HUDEP-2 (cell line): ENCODE measurements around the gene PTPN3.

Experiments
- DNase-seq, 76 experiments: peaks; one replicate each; lab custom pipeline; 2025; ENCODE audit not compliant: unreplicated experiment in 76 of 76; lab: John Stamatoyannopoulos, UW

The PTPN3 gene

DNA sequence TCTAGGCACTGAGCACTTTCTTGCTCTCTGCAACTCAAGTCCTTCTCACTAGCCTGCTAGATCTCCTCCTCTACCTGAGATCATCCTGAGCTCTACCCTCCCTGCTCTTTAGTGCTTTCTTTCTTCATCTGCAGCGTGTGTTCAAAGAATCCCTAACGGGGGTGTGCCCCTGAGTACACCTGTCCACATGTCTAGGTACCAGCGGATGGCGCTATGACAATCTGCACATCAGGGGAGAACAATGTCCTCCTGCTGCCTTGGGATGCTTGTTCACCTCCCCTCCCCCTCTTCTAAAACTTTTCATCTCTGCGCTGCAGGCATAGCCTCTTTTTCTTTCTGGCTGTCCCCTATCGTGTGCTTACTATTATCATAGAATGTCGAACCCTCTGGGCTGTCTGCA, 42.7 kb downstream of the PTPN3 start:
- no peak for DNase-seq

DNA sequence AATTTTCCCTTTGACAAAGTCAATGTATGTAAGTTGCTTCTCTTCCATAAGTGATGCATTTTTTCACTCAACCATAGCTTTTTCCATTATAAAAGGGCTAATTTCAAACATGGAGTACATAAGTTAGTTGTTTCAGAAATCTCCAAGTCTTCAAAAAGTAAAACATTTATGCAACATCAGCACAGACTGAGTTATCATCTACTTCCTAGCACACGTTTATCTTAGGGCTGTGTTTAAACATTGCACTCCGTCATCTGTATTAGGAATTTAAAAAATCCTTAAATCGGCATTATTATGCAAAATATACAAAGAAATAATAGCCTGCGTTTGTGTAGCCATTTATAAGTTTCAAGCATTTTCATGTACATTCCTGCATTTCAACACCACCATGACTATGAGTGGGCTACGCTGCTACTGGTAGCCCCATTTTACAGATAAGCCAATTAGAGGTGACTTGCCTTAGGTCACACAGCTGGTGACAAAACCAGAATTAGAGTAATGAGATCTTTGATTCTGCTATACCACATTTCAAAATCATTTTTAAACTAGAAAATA, 43.4 kb downstream of the PTPN3 start:
- no peak for DNase-seq

DNA sequence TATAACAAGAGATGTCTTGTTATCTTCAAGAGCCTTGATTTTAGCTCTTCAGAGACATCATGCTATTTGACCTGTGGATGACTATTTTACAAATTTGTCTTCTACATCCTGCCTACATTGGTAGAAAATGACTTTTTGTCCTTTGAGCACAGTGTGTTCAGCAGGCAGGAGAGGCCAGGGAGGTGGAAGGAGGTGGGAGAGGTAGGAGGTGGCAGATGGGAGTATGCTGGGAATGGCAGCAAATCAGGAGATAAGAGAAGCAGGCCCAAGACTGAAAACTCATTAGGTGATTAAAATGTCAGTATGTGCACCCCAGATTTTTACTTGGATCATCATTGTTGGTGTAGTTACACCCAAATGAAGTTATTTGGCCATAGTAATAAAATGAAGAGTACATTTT, 44.1 kb downstream of the PTPN3 start:
- DNase-seq, result no peak

DNA sequence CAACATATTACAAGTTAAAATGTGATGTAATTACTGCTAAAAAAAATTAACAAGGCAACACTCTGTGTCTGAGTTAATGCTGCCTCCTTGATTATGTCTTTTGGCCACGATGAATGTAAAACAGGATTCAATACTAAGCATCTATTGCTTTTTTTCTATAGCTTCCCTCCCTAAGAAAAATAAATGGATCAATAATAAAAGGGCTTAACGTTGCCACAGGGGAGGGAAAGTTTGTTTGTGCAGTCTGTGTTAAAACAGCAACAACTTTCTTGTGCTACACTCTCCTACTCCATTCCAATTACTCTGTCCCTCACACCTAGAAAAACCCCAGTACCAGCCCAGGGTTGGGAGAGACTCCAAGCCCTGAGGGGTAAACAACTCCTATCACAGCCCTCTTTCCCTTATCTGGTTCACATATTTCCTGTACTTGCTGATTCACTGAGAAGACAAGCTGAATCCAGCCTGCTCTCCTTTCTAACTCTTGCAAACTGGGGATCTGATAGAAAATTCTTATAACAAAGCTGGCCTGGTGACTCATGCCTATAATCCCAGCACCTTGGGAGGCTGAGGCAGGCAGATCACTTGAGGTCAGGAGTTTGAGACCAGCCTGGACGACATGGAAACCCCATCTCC, 44.8 kb downstream of the PTPN3 start:
- DNase-seq, result no peak

DNA sequence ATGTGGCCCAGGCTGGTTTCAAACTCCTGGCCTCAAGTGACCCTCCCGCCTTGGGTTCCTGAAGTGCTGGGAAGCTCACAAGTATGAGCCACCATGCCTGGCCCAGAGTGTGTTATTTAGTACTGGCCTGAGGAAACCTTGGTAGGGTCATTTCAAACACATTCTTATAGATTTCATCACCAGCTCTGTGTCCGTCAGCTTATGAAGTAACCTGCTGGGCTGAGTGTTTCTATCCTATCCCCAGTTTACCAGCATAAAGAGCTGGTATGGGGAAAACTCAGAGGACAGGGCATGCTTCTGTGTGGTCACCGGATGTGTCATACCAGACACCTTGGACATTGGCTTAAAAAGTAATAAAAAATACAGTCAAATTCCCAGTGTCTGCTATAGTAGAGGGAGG, 45.3 kb downstream of the PTPN3 start:
- no peak for DNase-seq

DNA sequence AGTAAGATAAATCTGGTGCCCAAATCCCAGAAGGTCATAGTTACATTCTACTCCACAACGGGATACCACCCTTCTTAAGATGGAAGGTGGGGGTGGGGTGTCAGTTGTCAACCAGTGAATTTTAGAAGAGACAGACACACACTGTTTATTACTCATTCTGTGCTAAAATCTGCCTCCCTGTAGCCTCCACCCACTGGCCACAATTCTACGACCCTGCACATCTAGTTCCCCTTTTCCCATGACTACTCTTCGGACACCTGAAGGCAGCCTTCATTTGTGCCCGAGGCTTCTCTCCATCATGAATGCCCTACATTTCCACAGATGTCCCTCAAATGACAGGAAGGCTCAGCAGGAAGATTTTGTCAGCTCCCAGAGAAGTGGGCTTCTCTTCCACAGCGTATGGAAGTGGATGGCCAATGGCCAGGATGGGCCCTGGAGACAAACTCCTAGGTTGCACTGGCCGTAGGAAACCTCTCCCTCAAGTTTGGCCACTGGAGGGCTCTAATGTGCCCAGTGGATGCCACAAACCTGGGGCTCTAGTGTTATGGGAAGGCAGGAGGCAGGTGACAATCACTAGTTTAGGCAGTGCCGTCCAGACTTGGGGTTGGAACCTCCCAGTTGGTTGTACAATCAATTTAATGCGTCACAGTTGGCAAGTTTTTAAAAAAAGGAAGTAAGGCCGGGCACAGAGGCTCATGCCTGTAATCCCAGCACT, 46.6 kb downstream of the PTPN3 start:
- no peak for DNase-seq

DNA sequence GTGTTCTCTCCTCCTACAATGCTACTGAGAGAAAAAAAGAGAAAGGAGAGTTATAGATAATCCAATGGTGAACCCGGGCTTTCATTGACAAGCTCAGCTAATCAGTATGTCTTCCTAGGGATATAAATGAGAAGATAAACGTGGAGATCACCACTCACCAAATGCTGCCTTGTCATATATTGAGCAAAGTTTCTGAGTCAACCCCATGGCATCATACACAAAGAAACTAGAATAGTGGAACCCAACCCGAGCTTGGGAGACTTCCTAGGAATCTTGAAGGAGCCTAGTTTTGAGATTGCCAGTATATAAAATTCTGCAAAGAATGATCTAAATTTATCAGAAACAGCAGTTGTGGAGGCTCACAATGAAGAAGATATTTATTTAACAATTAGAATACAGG, 47.8 kb downstream of the PTPN3 start:
- no peak for DNase-seq

DNA sequence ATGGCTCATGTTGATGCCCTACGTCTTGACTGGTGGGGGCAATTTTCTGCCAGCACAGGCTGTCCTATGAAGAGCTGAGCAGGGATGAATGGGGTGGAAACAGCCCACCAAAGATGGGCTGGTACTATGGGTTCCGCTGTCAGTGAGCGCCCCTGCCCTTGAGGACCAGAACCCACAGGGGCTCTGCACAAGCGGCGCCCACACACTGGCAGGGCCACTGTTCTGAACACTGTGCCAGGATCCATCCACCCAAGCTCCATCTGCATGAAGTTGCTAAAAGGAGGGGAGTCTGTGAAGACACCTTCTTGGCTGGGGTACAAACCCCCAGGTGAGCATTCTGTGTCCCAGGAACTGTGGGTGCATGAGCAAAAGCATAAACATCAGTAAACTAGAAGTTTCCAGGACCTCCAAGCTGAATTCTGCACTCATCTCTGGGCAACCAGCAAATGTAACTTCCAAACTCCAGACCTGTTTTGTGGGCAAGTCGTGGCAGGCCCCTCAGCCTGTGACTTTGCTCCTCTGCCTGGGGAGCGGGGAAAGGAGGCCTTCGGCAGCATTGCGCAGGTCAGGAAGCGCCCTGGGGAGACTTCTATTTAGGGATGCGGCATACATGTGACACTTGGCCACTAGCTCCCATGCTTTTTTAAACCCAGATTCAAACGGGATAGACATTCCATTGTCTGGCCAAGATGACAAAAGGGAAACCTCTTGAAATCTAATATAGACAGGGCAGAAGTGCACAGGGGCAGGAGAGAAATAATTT, 48.9 kb downstream of the PTPN3 start:
- DNase-seq, result no peak

DNA sequence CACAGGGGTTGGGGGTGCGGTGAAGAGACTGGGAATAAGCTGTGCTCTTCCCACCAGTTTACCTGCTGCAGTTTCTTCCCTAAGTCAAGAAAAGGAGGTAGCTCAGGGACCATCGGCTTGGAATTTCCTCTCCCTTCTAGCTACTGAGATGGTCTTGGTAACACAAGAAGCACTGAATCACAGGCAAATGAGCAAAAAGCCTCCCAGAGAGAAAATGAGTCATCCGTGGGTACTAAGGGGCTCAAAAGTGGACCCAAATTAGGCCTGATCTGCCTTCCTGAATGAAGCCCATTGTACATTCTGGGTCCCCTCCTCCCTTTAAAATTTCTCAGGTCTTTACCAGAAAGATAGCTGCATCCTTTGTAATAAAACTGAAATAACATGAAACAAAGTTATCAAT, 49.9 kb downstream of the PTPN3 start:
- DNase-seq, result no peak

DNA sequence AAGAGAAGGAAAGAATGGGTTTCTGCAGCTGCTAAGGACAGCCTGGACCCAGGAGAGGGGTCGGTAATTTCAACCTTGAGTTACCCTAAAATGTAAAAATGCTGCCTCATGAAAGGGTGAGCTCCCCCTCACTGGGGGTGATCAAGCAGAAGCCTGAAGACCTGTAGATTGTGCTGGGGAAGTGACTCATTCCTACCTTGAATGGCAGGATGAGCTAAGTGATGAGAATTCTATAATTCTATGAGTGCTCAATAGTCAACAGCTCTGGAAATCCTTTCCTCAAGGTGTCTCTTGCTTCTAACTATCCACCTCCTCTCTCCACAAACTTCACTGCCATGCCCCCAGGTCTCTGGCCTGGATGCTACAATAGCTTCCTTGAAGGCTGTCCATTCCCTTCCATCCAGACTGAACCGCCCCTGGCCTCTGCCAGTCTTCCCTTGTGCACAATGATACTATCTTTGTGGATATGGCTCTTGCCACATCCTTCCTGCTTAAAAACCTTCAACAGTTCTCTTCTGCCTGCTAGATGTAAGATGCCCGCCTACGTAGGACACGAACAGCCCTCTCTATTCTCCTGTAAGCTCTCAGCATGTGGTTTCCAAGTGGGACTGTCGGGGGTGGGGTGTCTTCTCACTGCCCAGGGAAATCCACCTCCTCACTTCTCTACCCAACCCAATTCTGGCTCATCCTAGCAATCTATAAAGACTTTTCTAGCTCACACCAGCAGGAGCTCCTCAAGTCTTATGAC, 50.6 kb downstream of the PTPN3 start:
- no peak for DNase-seq

DNA sequence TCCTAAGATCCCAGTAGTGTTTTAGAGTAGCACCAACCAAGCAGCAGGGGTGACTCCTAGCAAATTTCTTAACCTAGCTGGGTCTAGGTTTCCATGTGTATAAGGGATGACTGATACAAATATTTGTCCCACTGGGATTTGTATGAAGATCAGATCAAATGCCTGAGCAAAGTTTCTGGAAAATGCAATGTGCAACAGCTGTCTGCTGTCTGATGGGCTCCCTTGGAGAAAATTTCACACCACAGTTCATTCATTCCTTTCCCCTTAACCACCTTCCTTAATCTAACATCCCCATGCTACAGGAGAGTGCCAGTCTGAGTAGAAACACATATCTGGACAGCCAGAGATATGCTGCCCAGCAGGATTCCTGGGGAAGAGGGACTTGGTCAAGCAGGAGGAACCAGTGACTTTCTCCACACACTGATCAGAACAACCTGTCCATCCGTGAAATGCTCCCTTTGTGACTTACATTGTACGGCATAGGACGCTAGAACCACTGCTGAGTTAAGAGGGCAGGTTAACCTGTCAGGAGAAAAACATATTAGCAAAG, 53.3 kb downstream of the PTPN3 start:
- no peak for DNase-seq

DNA sequence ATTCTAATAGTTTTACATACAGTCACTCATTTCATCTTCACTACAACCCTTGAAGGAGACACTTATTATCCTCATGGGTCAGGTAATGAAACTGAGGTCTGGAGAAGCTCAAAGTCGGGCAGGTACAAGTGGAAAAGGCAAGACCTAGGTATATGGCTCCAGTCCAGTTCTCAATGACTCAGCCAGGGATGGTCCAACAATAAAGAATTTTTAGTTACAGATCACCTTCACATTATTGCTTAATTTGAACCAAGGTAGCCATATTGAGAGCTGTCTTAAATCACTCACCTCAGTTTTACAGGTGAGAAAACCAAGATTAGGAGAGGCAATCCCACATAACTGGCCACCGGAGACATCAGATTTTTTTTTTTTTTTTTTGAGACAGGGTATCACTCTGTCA, 55.4 kb downstream of the PTPN3 start:
- DNase-seq, result no peak

DNA sequence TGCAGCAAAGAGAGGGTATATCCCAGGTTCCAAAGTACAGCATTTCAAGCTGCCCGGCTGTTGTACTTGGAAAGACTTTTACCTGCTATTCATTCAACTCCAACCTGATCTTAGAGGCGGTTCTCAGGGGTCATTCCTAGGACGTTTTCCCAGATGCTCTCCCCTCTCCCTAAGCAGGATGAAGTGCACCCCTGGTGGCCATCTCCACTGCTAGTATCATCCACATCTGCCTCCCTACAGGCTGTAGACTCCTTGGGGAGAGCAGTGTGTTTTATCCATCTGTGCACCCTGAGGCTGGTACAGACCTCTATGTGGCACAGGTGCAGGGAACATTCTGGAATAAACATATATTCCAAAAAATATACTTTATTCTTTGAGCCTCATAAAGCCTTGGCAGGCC, 56.8 kb downstream of the PTPN3 start:
- no peak for DNase-seq

DNA sequence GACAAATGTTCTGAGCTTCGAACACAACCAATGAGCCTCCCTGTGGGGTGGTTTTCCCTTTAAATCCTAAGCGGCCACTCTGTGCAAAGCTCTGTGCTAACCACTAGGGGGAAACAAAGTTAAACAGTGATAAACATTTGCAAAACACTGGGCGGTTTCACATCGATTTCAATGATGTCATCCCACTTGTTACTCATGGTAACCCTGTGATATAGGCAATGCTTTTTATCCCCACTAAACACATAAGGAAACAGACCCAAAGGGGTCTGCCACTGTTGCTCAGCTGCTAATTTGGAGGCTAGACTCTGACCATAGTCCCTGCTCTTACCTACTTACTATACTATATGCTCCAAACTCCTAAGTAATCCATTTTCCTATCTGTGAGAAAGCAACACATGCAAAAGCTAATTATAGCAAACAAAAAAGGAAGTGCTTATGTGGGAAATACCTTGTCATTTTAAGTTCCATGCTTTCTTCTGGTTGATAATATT, 57.3 kb downstream of the PTPN3 start:
- DNase-seq, result peak in 55 of 76 experiments; percentile 3 to 76 (median 32)

DNA sequence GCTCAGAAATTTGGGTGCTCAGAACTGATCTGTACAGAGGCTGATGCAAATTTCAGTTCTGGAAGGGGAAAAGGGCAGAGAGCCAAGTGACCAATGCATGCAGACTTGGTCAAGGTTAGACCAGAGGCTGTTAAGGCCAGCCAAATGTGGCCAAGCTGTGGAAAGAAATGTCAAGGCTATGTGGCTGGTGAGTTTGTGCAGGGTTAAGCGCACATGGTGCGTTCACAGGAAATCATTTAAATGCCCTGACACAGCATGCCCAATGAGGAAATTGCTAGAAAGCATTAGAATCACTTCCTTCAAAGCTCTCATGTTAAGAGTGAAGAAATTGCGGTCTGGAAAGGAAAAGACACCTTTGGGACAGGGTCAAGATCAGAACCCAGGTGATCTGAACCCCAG, 58.0 kb downstream of the PTPN3 start:
- DNase-seq, result no peak

DNA sequence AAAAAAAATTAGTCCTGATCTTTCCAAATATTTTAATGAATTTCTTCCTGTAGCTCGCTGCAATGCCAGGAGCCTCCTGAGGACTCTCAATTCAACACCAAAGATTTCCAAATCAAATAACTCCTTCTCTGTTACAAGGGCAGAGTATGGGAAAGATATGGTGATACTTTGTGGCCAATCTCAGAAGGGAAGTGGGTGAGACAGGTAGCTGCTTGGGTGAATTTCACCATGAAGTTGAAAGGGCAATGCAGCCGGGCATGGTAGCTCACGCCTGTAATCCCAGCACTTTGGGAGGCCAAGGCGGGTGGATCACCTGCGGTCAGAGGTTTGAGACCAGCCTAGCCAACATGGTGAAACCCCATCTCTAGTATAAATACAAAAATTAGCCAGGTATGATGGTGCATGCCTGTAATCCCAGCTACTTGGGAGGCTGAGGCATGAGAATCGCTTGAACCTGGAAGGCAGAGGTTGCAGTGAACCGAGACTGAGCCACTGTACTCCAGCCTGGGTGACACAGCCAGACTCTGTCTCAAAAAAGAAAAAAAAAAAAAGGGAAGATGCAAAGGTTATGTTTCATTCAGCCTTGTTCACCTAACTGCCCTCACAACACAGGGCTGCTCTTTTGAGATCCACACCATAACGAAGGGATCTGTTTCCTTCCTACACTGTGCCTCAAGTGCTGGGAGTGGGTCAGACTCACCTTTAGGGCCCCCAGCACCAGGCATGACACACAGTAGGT, 58.6 kb downstream of the PTPN3 start:
- no peak for DNase-seq

DNA sequence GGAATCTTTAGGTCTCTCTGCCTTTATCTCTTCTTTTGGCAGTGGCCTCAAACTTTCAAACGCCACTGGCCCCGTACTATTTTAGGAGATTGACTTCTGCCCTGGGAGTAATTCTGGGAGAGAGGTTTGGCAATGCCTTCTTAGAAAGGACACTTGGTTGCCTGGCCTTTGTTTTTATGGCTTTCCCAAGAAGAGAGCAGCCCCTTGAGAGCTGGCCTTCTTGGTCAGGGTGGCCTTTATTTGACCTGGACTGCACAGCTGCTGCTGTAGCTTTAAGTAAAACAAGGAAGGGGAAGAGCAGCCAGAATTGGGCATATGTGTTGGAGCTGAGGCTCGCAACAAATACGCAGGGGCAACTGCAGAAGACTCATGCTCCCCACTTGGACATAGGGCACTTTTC, 60.8 kb downstream of the PTPN3 start:
- no peak for DNase-seq

DNA sequence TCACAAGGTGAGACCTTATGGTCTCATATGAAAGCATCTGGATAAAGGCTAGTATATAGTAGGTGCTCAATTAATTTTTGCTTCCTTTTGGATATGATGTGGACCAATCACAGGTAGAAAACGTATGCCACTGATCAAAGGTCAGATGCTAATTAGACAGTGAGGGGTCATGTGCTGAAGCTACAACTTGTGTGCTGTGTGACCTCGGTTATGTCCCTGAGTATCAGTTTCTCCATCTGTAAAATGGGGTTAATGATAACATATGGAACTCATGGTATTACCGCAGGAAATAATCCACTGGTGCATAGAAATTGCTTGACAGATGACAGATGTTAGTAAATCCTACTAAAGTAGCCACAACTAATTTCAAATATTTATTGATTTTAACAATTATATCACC, 62.0 kb downstream of the PTPN3 start:
- DNase-seq, result no peak

DNA sequence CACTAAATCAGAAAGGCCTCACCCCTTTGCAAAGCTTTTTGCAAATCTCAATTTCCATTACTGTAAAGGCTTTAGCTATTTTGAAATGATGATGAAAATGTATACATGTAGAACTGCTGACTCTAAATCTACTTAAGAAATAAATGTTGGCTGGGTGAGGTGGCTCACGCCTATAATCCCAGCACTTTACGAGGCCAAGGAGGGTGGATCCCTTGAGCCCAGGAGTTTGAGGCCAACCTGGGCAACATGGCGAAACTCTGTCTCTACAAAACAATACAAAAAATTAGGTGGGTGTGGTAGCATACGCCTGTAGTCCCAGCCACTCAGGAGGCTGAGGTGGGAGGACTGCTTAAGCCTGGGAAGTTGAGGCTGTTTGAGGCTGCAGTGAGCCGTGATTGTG, 64.6 kb downstream of the PTPN3 start:
- DNase-seq, result no peak

DNA sequence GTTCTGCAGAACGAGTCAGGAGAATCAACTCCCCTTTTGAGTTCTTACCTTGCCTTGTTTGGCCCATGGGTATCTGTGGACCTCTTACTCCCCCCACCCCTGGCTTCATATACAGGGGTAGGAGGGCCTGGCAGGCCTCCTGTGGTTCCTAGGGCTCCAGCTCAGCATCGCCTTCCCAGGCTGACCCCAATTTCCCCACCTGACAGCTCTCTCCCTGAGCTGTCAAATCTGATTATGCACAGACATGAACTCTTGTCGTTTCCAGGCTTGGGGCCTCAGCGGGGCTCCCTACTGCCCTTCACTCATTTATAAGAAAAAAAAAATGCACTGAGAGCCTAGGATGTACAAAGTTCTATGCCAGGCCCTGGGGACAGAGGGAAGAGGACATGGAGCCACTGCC, 67.9 kb downstream of the PTPN3 start:
- DNase-seq, result no peak
